GM06990 (cell line): ENCODE measurements around the gene HCN2.

Experiments used
- DNase-seq: peaks from one replicate; pipeline ENCODE4 v3.0.0-alpha.2; 2011; ENCODE audit not compliant: insufficient read length; ENCODE audit errors: extremely low read depth
- H3K27me3 ChIP-seq: replicated peaks from 2 replicates; pipeline ENCODE4 v1.6.0; 2011; ENCODE audit warnings: low read length; ENCODE audit not compliant: control insufficient read depth, insufficient read depth
- H3K36me3 ChIP-seq: 2 replicates; pipeline ENCODE4 v1.5.1; 2011; ENCODE audit warnings: low read length; ENCODE audit not compliant: control insufficient read depth, insufficient read depth
- H3K4me3 ChIP-seq: replicated peaks from 2 replicates; pipeline ENCODE4 v1.5.1; 2011; ENCODE audit warnings: low read depth, mild to moderate bottlenecking, control low read depth, low read length
- TF ChIP-seq, protein P1 (sequence below): IDR thresholded peaks from 2 replicates; pipeline ENCODE4 v1.5.1; 2011; ENCODE audit warnings: low read length, control low read depth, mild to moderate bottlenecking, inconsistent platforms; ENCODE audit not compliant: insufficient read depth, poor library complexity, severe bottlenecking

Gene HCN2

DNA sequence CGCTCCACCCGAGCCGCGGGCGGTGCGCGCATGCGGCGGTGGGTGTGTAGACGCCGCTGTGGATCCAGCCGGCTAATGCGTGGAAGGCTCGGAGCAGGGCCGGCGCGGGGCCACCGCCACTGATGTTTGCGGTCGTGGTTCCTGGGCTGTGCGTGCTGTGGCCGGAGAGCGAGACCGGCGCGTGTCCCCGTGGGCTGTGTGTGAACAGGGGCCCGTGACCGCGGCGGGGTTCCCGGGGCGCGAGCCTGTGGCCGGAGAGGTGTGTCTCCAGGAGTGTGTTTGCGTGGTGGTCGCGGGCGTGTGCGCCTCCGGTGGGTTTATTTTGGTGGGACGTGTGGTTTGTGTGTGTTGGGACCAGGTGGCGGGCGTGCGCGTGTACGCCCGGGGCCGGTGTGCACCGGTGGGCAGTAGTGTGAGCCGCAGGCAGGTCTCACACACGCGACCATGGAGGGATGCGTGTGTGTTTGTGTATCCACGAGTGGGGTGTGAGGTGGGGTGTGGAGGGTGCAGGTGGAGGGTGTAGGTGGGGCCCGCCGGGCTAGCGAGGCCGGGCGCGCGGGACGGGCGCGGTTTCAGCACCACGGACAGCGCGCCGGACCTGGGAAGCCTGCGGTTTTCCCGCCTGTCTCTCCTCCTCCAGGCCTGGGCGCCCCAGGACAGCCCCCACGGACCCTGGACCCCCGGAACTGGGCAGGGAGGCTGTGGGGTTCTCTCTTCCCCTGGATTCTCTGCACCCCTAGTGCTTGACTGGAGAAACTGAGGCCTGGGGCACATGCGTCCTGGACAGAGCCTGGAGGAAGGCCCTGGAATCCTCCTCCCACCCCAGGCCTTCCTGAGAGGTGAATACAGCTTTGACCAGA, 1.6 kb downstream of the HCN2 start:
- Histone ChIP-seq H3K36me3 (no peaks in the 10 kb centered on the region), H3K27me3 (no peaks in the 10 kb centered on the region; the same call in 1 of the 2 replicates), H3K4me3 (no peak overlapping the region)
- DNase-seq = no peak
- TF ChIP-seq, protein P1, sequence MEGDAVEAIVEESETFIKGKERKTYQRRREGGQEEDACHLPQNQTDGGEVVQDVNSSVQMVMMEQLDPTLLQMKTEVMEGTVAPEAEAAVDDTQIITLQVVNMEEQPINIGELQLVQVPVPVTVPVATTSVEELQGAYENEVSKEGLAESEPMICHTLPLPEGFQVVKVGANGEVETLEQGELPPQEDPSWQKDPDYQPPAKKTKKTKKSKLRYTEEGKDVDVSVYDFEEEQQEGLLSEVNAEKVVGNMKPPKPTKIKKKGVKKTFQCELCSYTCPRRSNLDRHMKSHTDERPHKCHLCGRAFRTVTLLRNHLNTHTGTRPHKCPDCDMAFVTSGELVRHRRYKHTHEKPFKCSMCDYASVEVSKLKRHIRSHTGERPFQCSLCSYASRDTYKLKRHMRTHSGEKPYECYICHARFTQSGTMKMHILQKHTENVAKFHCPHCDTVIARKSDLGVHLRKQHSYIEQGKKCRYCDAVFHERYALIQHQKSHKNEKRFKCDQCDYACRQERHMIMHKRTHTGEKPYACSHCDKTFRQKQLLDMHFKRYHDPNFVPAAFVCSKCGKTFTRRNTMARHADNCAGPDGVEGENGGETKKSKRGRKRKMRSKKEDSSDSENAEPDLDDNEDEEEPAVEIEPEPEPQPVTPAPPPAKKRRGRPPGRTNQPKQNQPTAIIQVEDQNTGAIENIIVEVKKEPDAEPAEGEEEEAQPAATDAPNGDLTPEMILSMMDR = no peak

DNA sequence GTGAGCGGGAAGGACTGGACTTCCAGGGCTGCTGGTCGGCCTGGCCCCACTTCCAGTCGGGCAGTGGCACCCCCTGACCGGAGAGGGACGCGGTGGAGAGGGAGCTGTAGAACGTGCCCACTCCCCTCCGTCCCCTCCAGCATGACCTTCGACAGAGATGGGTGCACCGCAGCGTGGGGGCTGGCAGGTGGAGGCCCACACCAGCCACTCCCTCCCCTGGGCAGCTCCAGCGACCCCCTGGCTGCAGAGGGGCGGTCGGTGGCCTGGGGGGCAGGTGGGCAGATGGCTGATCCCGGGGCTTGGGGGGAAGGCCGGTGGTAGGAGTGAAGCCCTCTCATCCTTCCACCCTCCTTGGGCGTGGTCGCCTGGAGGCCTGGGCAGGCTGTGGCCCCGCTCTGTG, 2.4 kb downstream of the HCN2 start:
- DNase-seq = no peak
- Histone ChIP-seq H3K36me3 (no peaks in the 10 kb centered on the region), H3K27me3 (no peaks in the 10 kb centered on the region; the same call in 1 of the 2 replicates), H3K4me3 (no peak overlapping the region)
- TF ChIP-seq, protein P1 = no peak

DNA sequence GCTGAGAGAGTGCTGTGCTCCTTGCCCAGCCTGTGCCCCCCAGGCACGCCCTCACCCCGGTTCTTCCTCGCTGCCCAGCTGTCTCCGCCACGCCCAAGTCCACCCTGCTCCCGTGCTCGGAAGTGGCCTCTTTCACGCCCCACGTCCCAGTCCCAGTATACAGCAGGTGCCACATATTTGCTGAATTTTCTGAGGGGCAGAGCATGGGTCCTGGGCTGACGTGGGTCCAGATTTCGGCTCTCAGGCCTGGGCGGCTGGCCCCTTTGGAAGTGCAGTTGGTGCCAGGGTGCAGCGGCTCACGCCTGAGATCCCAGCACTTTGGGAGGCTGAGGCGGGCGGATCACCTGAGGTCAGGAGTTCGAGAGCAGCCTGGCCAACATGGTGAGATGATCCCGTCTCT, 3.4 kb downstream of the HCN2 start:
- Histone ChIP-seq H3K36me3 (no peaks in the 10 kb centered on the region), H3K27me3 (no peaks in the 10 kb centered on the region; the same call in 1 of the 2 replicates), H3K4me3 (no peak overlapping the region)
- no peak for DNase-seq
- TF ChIP-seq, protein P1 = no peak

DNA sequence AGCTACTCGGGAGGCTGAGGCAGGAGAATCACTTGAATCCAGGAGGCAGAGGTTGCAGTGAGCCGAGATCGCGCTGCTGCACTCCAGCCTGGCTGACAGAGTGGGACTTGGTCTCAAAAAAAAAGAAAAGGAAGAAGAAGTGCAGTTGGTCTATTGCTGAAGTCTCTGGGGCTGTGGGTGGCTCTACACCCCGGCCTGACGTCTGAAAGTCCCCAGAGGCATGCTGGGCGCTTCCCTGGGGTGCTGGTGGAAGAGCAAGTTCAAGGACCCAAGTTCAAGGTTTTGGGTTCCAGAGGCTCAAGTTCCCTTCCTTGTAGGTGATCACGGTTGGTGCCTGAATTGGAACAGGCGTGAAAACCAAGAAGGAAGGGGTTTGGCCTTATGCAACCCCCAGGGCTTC, 3.8 kb downstream of the HCN2 start:
- Histone ChIP-seq H3K4me3 (no peak overlapping the region), H3K36me3 (no peaks in the 10 kb centered on the region), H3K27me3 (no peaks in the 10 kb centered on the region; the same call in 1 of the 2 replicates)
- TF ChIP-seq, protein P1 = no peak
- DNase-seq = no peak

DNA sequence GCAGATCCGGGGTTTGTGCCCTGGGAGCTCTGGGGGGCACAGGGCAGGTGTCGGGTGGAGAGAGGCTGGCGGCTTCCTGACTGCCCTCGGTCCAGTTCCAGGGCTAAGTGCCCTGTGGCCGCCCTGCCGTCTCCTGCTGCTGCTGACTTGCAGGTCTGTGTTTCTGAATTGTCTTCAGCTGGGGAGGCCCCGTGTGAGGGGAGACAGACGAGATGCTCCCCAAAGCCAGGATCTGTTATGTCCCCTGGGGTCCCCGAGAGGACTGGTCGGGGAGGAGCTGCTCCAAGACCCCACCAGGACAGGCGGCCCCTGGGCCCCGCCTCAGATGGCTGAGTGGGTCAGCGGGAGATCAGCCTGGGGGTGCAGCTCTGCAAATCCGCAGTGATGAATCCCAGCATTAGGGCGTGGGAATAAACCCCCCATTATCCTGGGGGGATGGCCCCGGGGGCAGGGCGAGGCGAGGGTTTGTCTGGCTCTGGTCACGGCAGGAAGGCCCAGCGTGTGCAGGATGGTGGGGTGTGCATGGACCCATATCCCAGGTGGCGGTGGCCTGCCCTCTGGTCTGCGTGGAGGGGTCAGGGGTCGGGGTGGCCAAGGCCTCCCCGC, 4.7 kb downstream of the HCN2 start:
- no peaks in the 10 kb centered on the region; the same call in 1 of the 2 replicates for H3K27me3 ChIP-seq

More for the DNA sequence above, 4.7 kb downstream of the HCN2 start:
- no peak overlapping the region for H3K4me3 ChIP-seq
- no peaks in the 10 kb centered on the region for H3K36me3 ChIP-seq
- TF ChIP-seq, protein P1 = no peak
- no peak for DNase-seq
